GM12878 (cell line): ENCODE data around the gene ACOT12. TPM values are rescaled to one million over a fixed set of nuclear protein-coding genes. Genes with fewer than 3 reads are reported as not detected.

Experiments used
- ATAC-seq: fragments of 200-7000 bp; cut with Tn5 transposase; 3 replicates; pipeline ENCODE4 v1.9.1; 2020; ENCODE audit warnings: mild to moderate bottlenecking, moderate library complexity
- BruUV-seq: library from RNA; stranded (reverse); fragments of 400-500 nt; replicated peaks from 2 replicates; lab custom pipeline; 2021; lab: Mats Ljungman, UMichigan
- CTCF ChIA-PET: fragments of 300-600 bp; sonication (Branson Sonifier 250); formaldehyde crosslinking; extraction: SDS; loops from one replicate; lab custom pipeline; 2021; ENCODE audit warnings: inconsistent platforms; lab: Yijun Ruan, JAX
- POLR2A ChIA-PET: fragments of 350-600 bp; formaldehyde crosslinking; extraction: SDS; loops from one replicate; lab custom pipeline; 2021; ENCODE audit warnings: inconsistent platforms; lab: Charles Lee
- RAD21 ChIA-PET: fragments of 300-600 bp; sonication (Branson Sonifier 250); formaldehyde crosslinking; loops from one replicate; lab custom pipeline; 2023; ENCODE audit warnings: antibody characterized with exemption; ENCODE audit not compliant: unreplicated experiment; lab: Charles Lee
- SMC1A ChIA-PET: fragments of 300-600 bp; sonication (Branson Sonifier 250); formaldehyde crosslinking; loops from one replicate; lab custom pipeline; 2023; ENCODE audit not compliant: unreplicated experiment, uncharacterized antibody; lab: Charles Lee
- DNase-seq: peaks from one replicate; pipeline ENCODE4 v3.0.0-alpha.2; 2011; ENCODE audit warnings: low read depth, low spot score
- FAIRE-seq: peaks from 3 replicates; lab custom pipeline; 2011; peaks lifted over from hg19 to GRCh38; lab: Jason Lieb, UNC
- H2AFZ ChIP-seq: 2 replicates; pipeline ENCODE4 v1.6.0; 2011; ENCODE audit warnings: low read depth, low read length, control low read depth; ENCODE audit not compliant: control insufficient read depth
- H3K27ac ChIP-seq: 2 replicates; pipeline ENCODE4 v1.5.1; 2011; ENCODE audit warnings: control low read depth; ENCODE audit not compliant: control insufficient read depth, insufficient read depth
- H3K27me3 ChIP-seq, 2 experiments: replicated peaks in 1 of 2; 2 replicates each; pipeline versions ENCODE4 v1.6.0 to v1.6.1; 2011; ENCODE audit warnings: low read length in 1 of 2; ENCODE audit not compliant: control insufficient read depth in 2 of 2, insufficient read depth in 2 of 2
- H3K36me3 ChIP-seq, 2 experiments: 2 replicates each; pipeline ENCODE4 v1.5.1; 2011; ENCODE audit warnings: low read length in 1 of 2; ENCODE audit not compliant: control insufficient read depth in 2 of 2, insufficient read depth in 2 of 2
- H3K4me1 ChIP-seq: 2 replicates; pipeline ENCODE4 v1.6.1; 2011; ENCODE audit warnings: mild to moderate bottlenecking, low read length, moderate library complexity, mixed read lengths; ENCODE audit not compliant: control insufficient read depth, insufficient read depth
- H3K4me2 ChIP-seq: 2 replicates; pipeline ENCODE4 v1.6.0; 2011; ENCODE audit warnings: control low read depth; ENCODE audit not compliant: control insufficient read depth, insufficient read depth
- H3K4me3 ChIP-seq: fragments of 200-600 bp; sonication (generic); 2 replicates; pipeline ENCODE4 v1.5.1; 2016
- H3K79me2 ChIP-seq: 2 replicates; pipeline ENCODE4 v1.6.0; 2011; ENCODE audit warnings: low read length; ENCODE audit not compliant: control insufficient read depth, insufficient read depth
- H3K9ac ChIP-seq: 2 replicates; pipeline ENCODE4 v1.8.0; 2011; ENCODE audit warnings: low read length, control low read depth, mixed read lengths; ENCODE audit not compliant: control insufficient read depth, insufficient read depth
- H3K9me3 ChIP-seq: replicated peaks from 3 replicates; pipeline ENCODE4 v1.5.1; 2011; ENCODE audit warnings: mild to moderate bottlenecking, low read length; ENCODE audit not compliant: control insufficient read depth, insufficient read depth
- H4K20me1 ChIP-seq: 2 replicates; pipeline ENCODE4 v1.6.0; 2011; ENCODE audit not compliant: control insufficient read depth, insufficient read depth
- KDM1A ChIP-seq: fragments of 200-600 bp; sonication (generic); IDR thresholded peaks from 2 replicates; pipeline ENCODE4 v1.6.1; 2016; ENCODE audit warnings: borderline replicate concordance
- RAD21 ChIP-seq: IDR thresholded peaks from 2 replicates; pipeline ENCODE4 v1.6.1; 2011; ENCODE audit warnings: mild to moderate bottlenecking, low read depth, low read length, moderate library complexity; ENCODE audit not compliant: insufficient read depth
- RFX5 ChIP-seq: IDR thresholded peaks from 2 replicates; pipeline ENCODE4 v1.6.1; 2011; ENCODE audit warnings: low read depth, low read length, improper control_type of control experiment
- SMC3 ChIP-seq: IDR thresholded peaks from 2 replicates; pipeline ENCODE4 v1.6.1; 2011; ENCODE audit warnings: low read length, improper control_type of control experiment, borderline replicate concordance
- STAT1 ChIP-seq: fragments of 450-650 bp; conservative IDR thresholded peaks from 2 replicates; pipeline ENCODE4 v1.6.1; 2014; ENCODE audit warnings: antibody characterized with exemption, mild to moderate bottlenecking
- ZNF384 ChIP-seq: IDR thresholded peaks from 2 replicates; pipeline ENCODE4 v1.6.1; 2012; ENCODE audit warnings: low read depth, mild to moderate bottlenecking, low read length, improper control_type of control experiment, borderline replicate concordance
- WGBS: methylation state at CpG from one replicate; pipeline ENCODE4 v1.1.6; 2016; ENCODE audit warnings: low lambda C conversion rate; ENCODE audit not compliant: insufficient replicate concordance, insufficient coverage; ENCODE audit errors: missing lambda C conversion rate; 5-methylcytosine and 5-hydroxymethylcytosine counted together
- in situ Hi-C: fragments of 300-500 bp; cut with MboI; formaldehyde crosslinking; loops from 9 replicates; pipeline ENCODE4 v1.14.3; 2018; ENCODE audit warnings: mixed read lengths
- intact Hi-C: fragments of 100-400 bp; cut with micrococcal nuclease; formaldehyde crosslinking; loops from one replicate; pipeline ENCODE4 v1.14.2; 2022; ENCODE audit not compliant: unreplicated experiment
- polyA plus RNA-seq, 11 experiments: library from polyadenylated mRNA; depleted of rRNA in 4 of 11; unstranded in 6 of 11; stranded (reverse) in 5 of 11; fragments of >200 nt; fragmentation: Nextera tagmentation in 4 of 11; fragmentation: Illumina TruSeq in 1 of 11; extraction: Ambion mirVana in 4 of 11; extraction: Trizol in 1 of 11; gene quantifications; 1 replicate in 1 of 11; 2 replicates in 10 of 11; pipeline versions ENCODE4 v1.2.1 to v1.2.3, GENCODE V29; 2011 to 2016; ENCODE audit warnings: inconsistent platforms in 2 of 11, missing spikeins in 2 of 11, low read depth in 1 of 11
- total RNA-seq, 4 experiments: library from RNA; depleted of rRNA in 3 of 4; stranded (reverse); fragments of >200 nt in 3 of 4; fragmentation: Illumina TruSeq in 1 of 4; extraction: Trizol in 1 of 4; gene quantifications; 2 replicates each; pipeline versions ENCODE4 v1.2.1 to v1.2.3, GENCODE V29; 2013 to 2021
- TF ChIP-seq, protein P1 (sequence below), 3 experiments: IDR thresholded peaks in 2 of 3; conservative IDR thresholded peaks in 1 of 3; 2 replicates each; pipeline ENCODE4 v1.5.1; 2011; ENCODE audit warnings: low read depth in 3 of 3, low read length in 3 of 3, mild to moderate bottlenecking in 3 of 3, control low read depth in 2 of 3, moderate library complexity in 2 of 3, inconsistent platforms in 1 of 3, mixed read lengths in 1 of 3; ENCODE audit not compliant: control insufficient read depth in 2 of 3, insufficient read depth in 1 of 3; ENCODE audit errors: extremely low read depth in 1 of 3

ACOT12 gene
- total and polyA plus RNA-seq, 10 of the 15 experiments (the other 5 are each of a cell fraction or from before 2014, with no cell fraction given), result 0.08 TPM; not detected in 9

GRCh38 chr5:81426359-81427030 is 32.6 kb upstream of the ACOT12 start:
- Histone ChIP-seq H3K4me2 (no peak overlapping the region), H3K4me1 (no peaks in the 10 kb centered on the region), H3K4me3 (no peak overlapping the region), H3K36me3 (peaks cover 0 to 1% of the 10 kb centered on the region in 2 experiments; a peak in 2 of 4 replicates), H3K27ac (no peak overlapping the region), H3K79me2 (no peaks in the 10 kb centered on the region), H3K27me3 (no peaks in the 10 kb centered on the region), H3K9me3 (no peaks in the 10 kb centered on the region), H2AFZ (no peak overlapping the region), H3K9ac (no peak overlapping the region), H4K20me1 (no peaks in the 10 kb centered on the region)
- BruUV-seq, result no TSS peak
- FAIRE-seq (no peak), DNase-seq (no peak), ATAC-seq (no peak)
- ChIA-PET SMC1A (interaction anchor here (0.6 to 6.4 kb wide), 18 partner anchors 10 to 803 kb away, joined by 3 to 95 read pairs (median 3); no protein-coding TSS in a partner anchor), POLR2A (interaction anchor here (1.5 kb wide), 1 partner anchor 739 kb away, joined by 7 read pairs; no protein-coding TSS in a partner anchor), RAD21 (interaction anchor here (0.5 to 7.6 kb wide), 8 partner anchors 273 to 799 kb away, joined by 3 to 97 read pairs (median 4); no protein-coding TSS in a partner anchor), CTCF (interaction anchor here (0.7 to 7.2 kb wide), 24 partner anchors 8 to 833 kb away, joined by 3 to 87 read pairs (median 4); no protein-coding TSS in a partner anchor)
- intact Hi-C loops (loop anchor here (2.0 to 10.0 kb wide), 3 partner anchors 328 to 798 kb away; partner anchors contain the start of gene SSBP2), in situ Hi-C loops (loop anchor here (10.0 kb wide), 1 partner anchor 798 kb away; no protein-coding TSS in a partner anchor)
- 78% methylated on average over 3 of the region's 3 CpGs for WGBS
- no peak for TF ChIP-seq RFX5
- no peak for TF ChIP-seq STAT1

DNA sequence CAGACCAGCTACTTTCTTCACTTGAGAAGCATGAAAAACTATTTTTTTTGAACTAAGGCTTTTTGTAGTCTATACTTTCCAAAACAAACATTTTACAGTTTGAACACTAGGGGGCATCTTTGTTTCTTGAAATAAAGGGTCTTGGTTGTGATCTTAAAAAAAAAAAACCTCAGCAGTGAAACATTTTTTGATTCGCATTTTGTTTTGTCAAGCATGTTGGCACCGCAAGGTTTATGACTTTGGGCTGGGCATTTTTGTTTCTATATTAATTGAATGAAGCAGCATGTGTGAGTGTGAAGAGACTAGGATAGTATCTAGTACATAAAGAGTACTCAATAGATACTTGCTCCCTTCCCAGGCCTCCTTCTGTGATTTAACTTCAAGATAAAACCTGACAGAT is 31.6 kb upstream of the ACOT12 start:
- H2AFZ ChIP-seq, result no peak overlapping the region

More for the DNA sequence above, 31.6 kb upstream of the ACOT12 start:
- TF ChIP-seq RAD21 (peak; percentile 60), SMC3 (peak; percentile 53; the same call in 1 of the 2 replicates), KDM1A (no peak), ZNF384 (peak; percentile 86)
- TF ChIP-seq, protein P1, sequence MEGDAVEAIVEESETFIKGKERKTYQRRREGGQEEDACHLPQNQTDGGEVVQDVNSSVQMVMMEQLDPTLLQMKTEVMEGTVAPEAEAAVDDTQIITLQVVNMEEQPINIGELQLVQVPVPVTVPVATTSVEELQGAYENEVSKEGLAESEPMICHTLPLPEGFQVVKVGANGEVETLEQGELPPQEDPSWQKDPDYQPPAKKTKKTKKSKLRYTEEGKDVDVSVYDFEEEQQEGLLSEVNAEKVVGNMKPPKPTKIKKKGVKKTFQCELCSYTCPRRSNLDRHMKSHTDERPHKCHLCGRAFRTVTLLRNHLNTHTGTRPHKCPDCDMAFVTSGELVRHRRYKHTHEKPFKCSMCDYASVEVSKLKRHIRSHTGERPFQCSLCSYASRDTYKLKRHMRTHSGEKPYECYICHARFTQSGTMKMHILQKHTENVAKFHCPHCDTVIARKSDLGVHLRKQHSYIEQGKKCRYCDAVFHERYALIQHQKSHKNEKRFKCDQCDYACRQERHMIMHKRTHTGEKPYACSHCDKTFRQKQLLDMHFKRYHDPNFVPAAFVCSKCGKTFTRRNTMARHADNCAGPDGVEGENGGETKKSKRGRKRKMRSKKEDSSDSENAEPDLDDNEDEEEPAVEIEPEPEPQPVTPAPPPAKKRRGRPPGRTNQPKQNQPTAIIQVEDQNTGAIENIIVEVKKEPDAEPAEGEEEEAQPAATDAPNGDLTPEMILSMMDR (IDR thresholded peaks at IDR 0.05 in 2 of 3, conservative IDR thresholded peaks at IDR 0.05 in 1 of 3; ENCODE audit: control insufficient read depth in 2 of 3, extremely low read depth in 1 of 3, insufficient read depth in 1 of 3, low read depth in 3 of 3, low read length in 3 of 3), result peak; percentile 36 to 55 (median 48); a peak in 4 of 6 replicates
- in situ Hi-C loops (loop anchor here (10.0 kb wide), 1 partner anchor 799 kb away; no protein-coding TSS in a partner anchor), intact Hi-C loops (loop anchor here (1.0 to 10.0 kb wide), 4 partner anchors 329 to 741 kb away; partner anchors contain the start of gene SSBP2)
- ATAC-seq (peak; percentile 84), FAIRE-seq (peak; percentile 41), DNase-seq (no peak)
- Histone ChIP-seq H3K9ac (no peak overlapping the region), H3K27me3 (no peaks in the 10 kb centered on the region), H4K20me1 (no peaks in the 10 kb centered on the region), H3K36me3 (peaks cover 0 to 5% of the 10 kb centered on the region in 2 experiments; a peak in 2 of 4 replicates), H3K4me2 (no peak overlapping the region), H3K27ac (no peak overlapping the region), H3K4me1 (no peaks in the 10 kb centered on the region), H3K79me2 (no peaks in the 10 kb centered on the region), H3K4me3 (no peak overlapping the region), H3K9me3 (no peaks in the 10 kb centered on the region)
- ChIA-PET POLR2A (interaction anchor here (1.5 kb wide), 1 partner anchor 740 kb away, joined by 7 read pairs; no protein-coding TSS in a partner anchor), CTCF (interaction anchor here (0.7 to 7.2 kb wide), 33 partner anchors 8 to 834 kb away, joined by 3 to 87 read pairs (median 4); no protein-coding TSS in a partner anchor), RAD21 (interaction anchor here (0.9 to 7.6 kb wide), 8 partner anchors 124 to 800 kb away, joined by 3 to 97 read pairs (median 4); partner anchors contain the start of gene ZCCHC9), SMC1A (interaction anchor here (0.6 to 6.4 kb wide), 16 partner anchors 18 to 800 kb away, joined by 3 to 95 read pairs (median 3); no protein-coding TSS in a partner anchor)
- no TSS peak for BruUV-seq
- WGBS, result 2% methylated on average over 2 of the region's 2 CpGs
